Measurements from ENCODE around the gene ASXL1.

Gene ASXL1

GRCh38 chr20:32438331-32438858 lies 80.3 kb downstream of the ASXL1 start:
- no peak for DNase-seq (ENCODE audit: low read depth in 2 of 3, low spot score in 1 of 3)

GRCh38 chr20:32439132-32439829 lies 81.2 kb downstream of the ASXL1 start:
- peak; percentile 19 to 29 (median 21) for DNase-seq (ENCODE audit: low read depth in 2 of 3, low spot score in 1 of 3)

- DNase-seq (ENCODE audit: low read depth in 2 of 3, low spot score in 1 of 3), result no peak
Observed at GRCh38 chr20:32440069-32440757, 82.1 kb downstream of the ASXL1 start.

- DNase-seq (ENCODE audit: low read depth in 2 of 3, low spot score in 1 of 3), result no peak
Observed at GRCh38 chr20:32440758-32441078, 82.6 kb downstream of the ASXL1 start.

- no peak for DNase-seq (ENCODE audit: low read depth in 2 of 3, low spot score in 1 of 3)
Observed at GRCh38 chr20:32441638-32442037, 83.5 kb downstream of the ASXL1 start.

- no peak for DNase-seq (ENCODE audit: low read depth in 2 of 3, low spot score in 1 of 3)
Observed at GRCh38 chr20:32442630-32443373, 84.7 kb downstream of the ASXL1 start.

- no peak for DNase-seq (ENCODE audit: low read depth in 2 of 3, low spot score in 1 of 3)
Observed at GRCh38 chr20:32443386-32443974, 85.3 kb downstream of the ASXL1 start.

GRCh38 chr20:32444474-32445220 lies 86.5 kb downstream of the ASXL1 start:
- DNase-seq (ENCODE audit: low read depth in 2 of 3, low spot score in 1 of 3), result no peak

GRCh38 chr20:32445539-32446273 lies 87.6 kb downstream of the ASXL1 start:
- no peak for DNase-seq (ENCODE audit: low read depth in 2 of 3, low spot score in 1 of 3)

- DNase-seq (ENCODE audit: low read depth in 2 of 3, low spot score in 1 of 3), result no peak
Observed at GRCh38 chr20:32446301-32447100, 88.4 kb downstream of the ASXL1 start.

- DNase-seq (ENCODE audit: low read depth in 2 of 3, low spot score in 1 of 3), result no peak
Observed at GRCh38 chr20:32447136-32448027, 89.3 kb downstream of the ASXL1 start.

- no peak for DNase-seq (ENCODE audit: low read depth in 2 of 3, low spot score in 1 of 3)
Observed at GRCh38 chr20:32448306-32449056, 90.3 kb downstream of the ASXL1 start.

GRCh38 chr20:32449057-32449889 lies 91.1 kb downstream of the ASXL1 start:
- DNase-seq (ENCODE audit: low read depth in 2 of 3, low spot score in 1 of 3), result no peak

- no peak for DNase-seq (ENCODE audit: low read depth in 2 of 3, low spot score in 1 of 3)
Observed at GRCh38 chr20:32449890-32450401, 91.8 kb downstream of the ASXL1 start.

GRCh38 chr20:32450484-32451061 lies 92.4 kb downstream of the ASXL1 start:
- no peak for DNase-seq (ENCODE audit: low read depth in 2 of 3, low spot score in 1 of 3)

- DNase-seq (ENCODE audit: low read depth in 2 of 3, low spot score in 1 of 3), result no peak
Observed at GRCh38 chr20:32451340-32451681, 93.2 kb downstream of the ASXL1 start.

All from stimulated activated CD4-positive, alpha-beta T cell treated with anti-CD3 and anti-CD28 coated beads, Interleukin-12 subunit alpha, Interleukin-12 subunit beta, amount 100 ng/mL, for 48 hours (primary cell).